ACHN (cell line): ENCODE results near the gene ACTN3.
"Not testable (repeated sequence)": the region's sequence is repeated elsewhere in the genome, so short reads cannot be mapped to it uniquely, and the experiment has no call there.

Experiments
- DNase-seq: peaks from one replicate; pipeline ENCODE4 v3.0.0-alpha.2; 2015
- in situ Hi-C: cut with HindIII; loops from 2 replicates; pipeline ENCODE4 v1.10.0; 2017; ENCODE audit warnings: low sequenced_read_pairs, low pct_ligation_motif_present, low pct_unique_long_range_greater_than_20kb

The ACTN3 gene

GRCh38 chr11:66561178-66561974 is 14.7 kb downstream of the ACTN3 start:
- in situ Hi-C loops: no loop called here
- DNase-seq: no peak

- in situ Hi-C loops: no loop called here
- no peak for DNase-seq
These were observed 15.2 kb downstream of the ACTN3 start for GRCh38 chr11:66561975-66562248.

- no peak for DNase-seq
- in situ Hi-C loops: no loop called here
These were observed 15.6 kb downstream of the ACTN3 start for GRCh38 chr11:66562275-66562674.

GRCh38 chr11:66562907-66563583 is 16.3 kb downstream of the ACTN3 start:
- DNase-seq: no peak
- in situ Hi-C loops: no loop called here

GRCh38 chr11:66563832-66564231 is 17.1 kb downstream of the ACTN3 start:
- no peak for DNase-seq
- in situ Hi-C loops: no loop called here

- DNase-seq: no peak
- in situ Hi-C loops: no loop called here
These were observed 17.8 kb downstream of the ACTN3 start for GRCh38 chr11:66564538-66564937.

- in situ Hi-C loops: no loop called here
- no peak for DNase-seq
These were observed 18.3 kb downstream of the ACTN3 start for GRCh38 chr11:66564984-66565383.

- no peak for DNase-seq
- in situ Hi-C loops: no loop called here
These were observed 19.5 kb downstream of the ACTN3 start for GRCh38 chr11:66566221-66566620.

- in situ Hi-C loops: no loop called here
- no peak for DNase-seq
These were observed 21.1 kb downstream of the ACTN3 start for GRCh38 chr11:66567787-66568123.

GRCh38 chr11:66568124-66568916 is 21.6 kb downstream of the ACTN3 start, which contains the start of gene CTSF:
CTSF (minus strand) TSS chr11:66568606; CDS start chr11:66568486, 120 bp downstream.
- no peak for DNase-seq
- in situ Hi-C loops: no loop called here

GRCh38 chr11:66569076-66569475 is 22.4 kb downstream of the ACTN3 start:
- in situ Hi-C loops: no loop called here
- DNase-seq: no peak

GRCh38 chr11:66570079-66570849 is 23.6 kb downstream of the ACTN3 start:
- in situ Hi-C loops: no loop called here
- no peak for DNase-seq

- in situ Hi-C loops: no loop called here
- no peak for DNase-seq
These were observed 24.1 kb downstream of the ACTN3 start for GRCh38 chr11:66570850-66571180.

- in situ Hi-C loops: no loop called here
- DNase-seq: no peak
These were observed 32.4 kb downstream of the ACTN3 start for GRCh38 chr11:66579017-66579606.

GRCh38 chr11:66580803-66581202 is 34.1 kb downstream of the ACTN3 start:
- DNase-seq: no peak
- in situ Hi-C loops: no loop called here

GRCh38 chr11:66581261-66581660 is 34.6 kb downstream of the ACTN3 start:
- no peak for DNase-seq
- in situ Hi-C loops: no loop called here

GRCh38 chr11:66582565-66583147 is 36.0 kb downstream of the ACTN3 start:
- in situ Hi-C loops, DNase-seq: not testable (repeated sequence)

- in situ Hi-C loops, DNase-seq: not testable (repeated sequence)
These were observed 38.7 kb downstream of the ACTN3 start for GRCh38 chr11:66585447-66585846.
